CD4-positive, alpha-beta T cell (primary cell): Measurements from ENCODE around the gene TDRD10. TPM values are rescaled to one million over a fixed set of nuclear protein-coding genes. Genes with fewer than 3 reads are reported as not detected.

Experiments
- ATAC-seq: fragments of 200-7000 bp; cut with Tn5 transposase; one replicate; pipeline ENCODE4 v1.10.0; 2022; ENCODE audit warnings: mild to moderate bottlenecking; ENCODE audit not compliant: poor library complexity
- CTCF ChIA-PET: fragments of 350-600 bp; sonication (Branson Sonifier 250); formaldehyde crosslinking; loops from one replicate; lab custom pipeline; 2021; ENCODE audit warnings: antibody characterized with exemption, inconsistent platforms; lab: Charles Lee
- POLR2A ChIA-PET: fragments of 350-600 bp; sonication (Branson Sonifier 250); formaldehyde crosslinking; loops from one replicate; lab custom pipeline; 2021; ENCODE audit warnings: antibody characterized with exemption, inconsistent platforms; lab: Charles Lee
- DNase-seq, 14 experiments: peaks; one replicate each; pipeline ENCODE4 v3.0.0-alpha.2; 2013 to 2020; ENCODE audit warnings: mixed read lengths in 2 of 14
- H3K27ac ChIP-seq, 2 donors: one replicate each; pipeline versions ENCODE4 v1.5.1 to v1.7.0; 2013; ENCODE audit warnings: low read length in 2 of 2, low read depth in 1 of 2, mild to moderate bottlenecking in 1 of 2
- H3K27me3 ChIP-seq, 2 experiments: 1 replicate in 1 of 2; 2 replicates in 1 of 2; pipeline versions ENCODE4 v1.6.1 to v1.7.0; 2013; ENCODE audit warnings: low read length in 2 of 2, control low read depth in 1 of 2, mild to moderate bottlenecking in 1 of 2, moderate library complexity in 1 of 2; ENCODE audit not compliant: insufficient read depth in 2 of 2, control insufficient read depth in 1 of 2
- H3K36me3 ChIP-seq: one replicate; pipeline ENCODE4 v1.6.1; 2013; ENCODE audit warnings: low read length, control low read depth; ENCODE audit not compliant: insufficient read depth
- H3K4me1 ChIP-seq: one replicate; pipeline ENCODE4 v1.6.1; 2013; ENCODE audit warnings: low read length, control low read depth; ENCODE audit not compliant: insufficient read depth
- H3K4me3 ChIP-seq: one replicate; pipeline ENCODE4 v1.5.1; 2013; ENCODE audit warnings: mild to moderate bottlenecking, low read length, moderate library complexity
- H3K9me3 ChIP-seq, 2 experiments: 1 replicate in 1 of 2; 2 replicates in 1 of 2; pipeline versions ENCODE4 v1.6.1 to v1.7.0; 2013; ENCODE audit warnings: low read length in 2 of 2, mild to moderate bottlenecking in 2 of 2, control low read depth in 1 of 2, moderate library complexity in 1 of 2; ENCODE audit not compliant: control insufficient read depth in 1 of 2, insufficient read depth in 1 of 2
- H3K27ac Mint-ChIP-seq: one replicate; pipeline ENCODE4 v1.8.0; 2020; ENCODE audit warnings: mixed read lengths
- H3K27me3 Mint-ChIP-seq: one replicate; pipeline ENCODE4 v1.8.0; 2021; ENCODE audit warnings: mixed read lengths
- H3K36me3 Mint-ChIP-seq: one replicate; pipeline ENCODE4 v1.8.0; 2021; ENCODE audit warnings: low read depth, mixed read lengths
- H3K4me1 Mint-ChIP-seq: one replicate; pipeline ENCODE4 v1.8.0; 2021; ENCODE audit warnings: low read depth, mixed read lengths
- H3K4me3 Mint-ChIP-seq: one replicate; pipeline ENCODE4 v1.8.0; 2020; ENCODE audit warnings: mild to moderate bottlenecking, mixed read lengths
- H3K9me3 Mint-ChIP-seq: one replicate; pipeline ENCODE4 v1.8.0; 2020; ENCODE audit warnings: mixed read lengths
- CTCF ChIP-seq: fragments of 200-600 bp; IDR thresholded peaks from one replicate; pipeline ENCODE4 v1.8.0; 2022; ENCODE audit warnings: antibody characterized with exemption, mild to moderate bottlenecking
- intact Hi-C, 2 experiments: fragments of 100-400 bp; cut with DNase I in 1 of 2; cut with micrococcal nuclease in 1 of 2; formaldehyde crosslinking; loops; one replicate each; pipeline versions ENCODE4 v1.15.1 to v1.9.0; 2023 to 2025; cut with DNase I, micrococcal nuclease
- total RNA-seq, 174 experiments: library from RNA in 2 of 174; stranded (reverse) in 2 of 174; gene quantifications; one replicate each; pipeline ENCODE4 v1.2.3 and lab custom pipeline; 2021 to 2026

Gene TDRD10
- total RNA-seq, 2 experiments from 2014 or later, result not detected

- Histone ChIP-seq H3K36me3 (peaks cover 97% of the 10 kb centered on the region), H3K4me1 (no peaks in the 10 kb centered on the region), H3K9me3 (no peaks in the 10 kb centered on the region), H3K27ac (no peak overlapping the region), H3K4me3 (no peak overlapping the region), H3K27me3 (no peaks in the 10 kb centered on the region)
- Mint-ChIP-seq H3K27ac (no peak overlapping the region), H3K9me3 (no peaks in the 10 kb centered on the region), H3K4me3 (no peak overlapping the region), H3K4me1 (no peaks in the 10 kb centered on the region), H3K27me3 (no peaks in the 10 kb centered on the region), H3K36me3 (peaks cover 100% of the 10 kb centered on the region)
- intact Hi-C loops, result no loop called here
- ATAC-seq (no peak), DNase-seq (no peak)
- no peak for TF ChIP-seq CTCF
- POLR2A ChIA-PET, result interaction anchor here (1.0 kb wide), 1 partner anchor 8 kb away, joined by 3 read pairs; no protein-coding TSS in a partner anchor
- CTCF ChIA-PET, result no interaction called here
Observed at GRCh38 chr1:154589780-154590179, 87.8 kb downstream of the TDRD10 start.

GRCh38 chr1:154590756-154591155 is 88.7 kb downstream of the TDRD10 start:
- Mint-ChIP-seq H3K27ac (no peak overlapping the region), H3K4me3 (no peak overlapping the region), H3K36me3 (peaks cover 97% of the 10 kb centered on the region), H3K27me3 (no peaks in the 10 kb centered on the region), H3K4me1 (no peaks in the 10 kb centered on the region), H3K9me3 (no peaks in the 10 kb centered on the region)
- Histone ChIP-seq H3K4me1 (no peaks in the 10 kb centered on the region), H3K27me3 (no peaks in the 10 kb centered on the region), H3K36me3 (peaks cover 96% of the 10 kb centered on the region), H3K27ac (no peak overlapping the region), H3K9me3 (no peaks in the 10 kb centered on the region), H3K4me3 (no peak overlapping the region)
- ATAC-seq (no peak), DNase-seq (no peak)
- no peak for TF ChIP-seq CTCF
- intact Hi-C loops, result no loop called here
- ChIA-PET POLR2A (no interaction called here), CTCF (no interaction called here)

- ATAC-seq (no peak), DNase-seq (no peak)
- no peak overlapping the region for H3K4me3 Mint-ChIP-seq
- H3K27ac Mint-ChIP-seq, result no peak overlapping the region
- H3K36me3 ChIP-seq, result peaks cover 96% of the 10 kb centered on the region
- H3K4me3 ChIP-seq, result no peak overlapping the region
- H3K4me1 ChIP-seq, result no peaks in the 10 kb centered on the region
- no peak for TF ChIP-seq CTCF
- intact Hi-C loops, result no loop called here
- no peak overlapping the region for H3K27ac ChIP-seq
- no peaks in the 10 kb centered on the region for H3K9me3 ChIP-seq
- H3K4me1 Mint-ChIP-seq, result no peaks in the 10 kb centered on the region
- no peaks in the 10 kb centered on the region for H3K9me3 Mint-ChIP-seq
- H3K27me3 ChIP-seq, result no peaks in the 10 kb centered on the region
- peaks cover 97% of the 10 kb centered on the region for H3K36me3 Mint-ChIP-seq
- ChIA-PET POLR2A (interaction anchor here (0.5 kb wide), 1 partner anchor 595 kb away, joined by 3 read pairs; no protein-coding TSS in a partner anchor), CTCF (no interaction called here)
- H3K27me3 Mint-ChIP-seq, result no peaks in the 10 kb centered on the region
Observed at GRCh38 chr1:154591206-154591605, 89.2 kb downstream of the TDRD10 start.
